ENCODE results near the gene RIMS3.
"Not testable (repeated sequence)": the region's sequence is repeated elsewhere in the genome, so short reads cannot be mapped to it uniquely, and the experiment has no call there.

The RIMS3 gene

GRCh38 chr1:40637470-40638007 lies 27.9 kb downstream of the RIMS3 start:
- no peak for DNase-seq
- in situ Hi-C loops (cut with HindIII; ENCODE audit: low pct_ligation_motif_present, low pct_unique_long_range_greater_than_20kb, low sequenced_read_pairs): no loop called here

DNA sequence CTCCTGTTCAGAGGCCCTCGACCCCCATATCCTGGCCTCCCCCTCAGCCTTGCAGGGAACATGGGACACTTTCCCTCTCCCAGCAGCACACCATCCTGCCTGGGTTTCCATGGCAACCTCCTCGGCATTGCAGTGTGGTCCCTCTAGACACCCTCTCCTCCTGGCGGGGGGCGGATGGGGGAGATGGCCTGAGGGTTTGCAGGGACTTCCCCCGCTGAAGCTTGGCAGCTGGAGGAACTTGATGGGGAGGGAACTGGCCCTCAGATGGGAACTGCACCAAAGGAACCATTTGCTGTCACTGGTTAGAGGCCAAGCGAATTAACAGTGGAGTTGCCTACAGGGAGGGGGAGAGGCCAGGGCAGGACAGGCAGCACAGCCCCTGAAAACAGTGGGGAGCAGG lies 28.7 kb downstream of the RIMS3 start:
- no peak for DNase-seq
- in situ Hi-C loops (cut with HindIII; ENCODE audit: low pct_ligation_motif_present, low pct_unique_long_range_greater_than_20kb, low sequenced_read_pairs): no loop called here

- in situ Hi-C loops (cut with HindIII; ENCODE audit: low pct_ligation_motif_present, low pct_unique_long_range_greater_than_20kb, low sequenced_read_pairs): no loop called here
- no peak for DNase-seq
Observed at GRCh38 chr1:40635763-40636500, 29.6 kb downstream of the RIMS3 start.

DNA sequence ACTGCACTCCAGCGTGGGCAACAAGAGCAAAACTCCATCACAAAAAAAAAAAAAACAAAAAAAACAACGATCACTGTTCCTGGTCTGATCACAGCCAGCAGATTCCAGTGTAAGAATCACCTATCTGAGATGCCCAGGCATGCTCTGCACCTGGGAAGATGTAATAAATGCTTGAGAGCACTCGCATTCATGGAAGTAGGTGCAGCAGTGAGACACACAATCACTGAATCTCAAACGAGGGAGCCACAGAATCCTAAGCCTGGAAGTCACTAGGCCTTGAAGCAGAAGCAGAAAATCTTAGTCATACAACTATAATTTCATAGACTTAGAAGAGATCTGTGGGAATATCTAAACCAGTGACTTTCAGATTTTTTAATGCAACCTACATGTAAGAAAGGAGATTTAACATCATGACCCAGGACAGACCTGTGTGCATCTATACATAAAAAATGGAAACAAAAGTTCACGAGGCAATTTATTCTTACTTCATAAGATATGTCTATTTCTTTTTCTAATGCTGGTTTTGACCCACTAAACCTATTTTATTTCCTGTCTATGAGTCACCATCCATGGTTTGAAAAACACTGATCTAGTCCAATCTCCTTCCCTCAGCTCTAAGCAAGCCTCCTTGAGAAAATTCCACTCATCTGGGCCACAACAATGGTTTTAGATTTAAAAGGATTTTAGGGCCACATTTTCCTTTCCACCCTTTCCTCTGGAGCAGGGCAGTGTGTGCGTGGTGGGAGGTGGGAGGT lies 30.4 kb downstream of the RIMS3 start:
- in situ Hi-C loops (cut with HindIII; ENCODE audit: low pct_ligation_motif_present, low pct_unique_long_range_greater_than_20kb, low sequenced_read_pairs): no loop called here
- DNase-seq: no peak

GRCh38 chr1:40633931-40634376 lies 31.5 kb downstream of the RIMS3 start:
- in situ Hi-C loops (cut with HindIII; ENCODE audit: low pct_ligation_motif_present, low pct_unique_long_range_greater_than_20kb, low sequenced_read_pairs): no loop called here
- no peak for DNase-seq

GRCh38 chr1:40633523-40633922 lies 32.0 kb downstream of the RIMS3 start:
- in situ Hi-C loops (cut with HindIII; ENCODE audit: low pct_ligation_motif_present, low pct_unique_long_range_greater_than_20kb, low sequenced_read_pairs): no loop called here
- no peak for DNase-seq

DNA sequence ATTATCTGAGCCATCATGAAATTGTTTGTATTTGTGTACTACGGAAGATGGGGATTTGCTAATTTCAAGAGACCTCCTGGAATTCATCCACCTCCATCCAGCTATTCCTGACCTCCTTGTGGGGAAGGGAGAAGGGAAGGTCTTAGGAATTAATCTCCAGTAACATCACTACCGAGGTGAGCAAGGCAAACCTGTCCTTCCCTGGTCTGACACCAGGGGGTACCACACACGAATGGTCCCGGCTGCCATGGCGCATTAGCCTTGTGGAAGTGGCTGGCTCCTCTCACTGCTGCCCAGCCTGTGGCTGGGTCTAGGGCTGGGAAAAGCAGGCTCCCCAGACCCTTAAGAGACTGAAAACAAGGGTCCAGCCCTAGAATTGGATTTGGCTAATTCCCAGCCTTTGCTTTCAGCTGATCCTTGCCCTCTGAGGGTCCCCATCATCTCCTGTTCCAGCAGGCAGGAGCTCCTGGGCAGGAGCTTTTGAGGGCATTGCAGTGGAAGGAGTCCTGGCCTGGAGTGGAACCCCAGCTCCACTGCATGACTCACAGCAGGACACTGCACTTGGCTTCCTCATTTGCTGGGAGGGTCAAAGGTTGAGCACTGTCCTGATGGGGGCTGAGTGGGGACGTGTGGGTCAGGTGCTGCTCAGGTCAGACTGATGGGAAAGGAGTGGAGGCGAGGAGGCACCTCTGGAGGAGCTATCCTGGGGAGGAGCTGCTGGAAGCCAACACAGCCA lies 34.8 kb downstream of the RIMS3 start:
- peak; percentile 26 for DNase-seq
- in situ Hi-C loops (cut with HindIII; ENCODE audit: low pct_ligation_motif_present, low pct_unique_long_range_greater_than_20kb, low sequenced_read_pairs): no loop called here

DNA sequence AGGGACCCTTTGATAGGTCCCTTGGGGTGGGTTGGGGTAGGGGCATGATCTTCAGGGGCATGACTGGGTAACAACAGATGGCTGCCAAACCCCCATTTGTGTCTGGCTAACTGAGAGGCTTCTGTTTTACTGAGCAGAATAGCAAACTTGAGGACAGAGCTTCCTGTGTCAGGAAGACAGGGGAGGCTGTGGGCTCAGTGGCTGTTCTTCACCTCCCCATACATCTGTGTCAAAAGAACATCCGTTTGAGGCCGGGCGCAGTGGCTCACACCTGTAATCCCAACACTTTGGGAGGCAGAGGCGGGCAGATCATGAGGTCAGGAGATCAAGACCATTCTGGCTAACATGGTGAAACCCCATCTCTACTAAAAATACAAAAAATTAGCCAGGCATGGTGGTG lies 35.9 kb downstream of the RIMS3 start:
- DNase-seq; in situ Hi-C loops (cut with HindIII; ENCODE audit: low pct_ligation_motif_present, low pct_unique_long_range_greater_than_20kb, low sequenced_read_pairs): not testable (repeated sequence)

DNA sequence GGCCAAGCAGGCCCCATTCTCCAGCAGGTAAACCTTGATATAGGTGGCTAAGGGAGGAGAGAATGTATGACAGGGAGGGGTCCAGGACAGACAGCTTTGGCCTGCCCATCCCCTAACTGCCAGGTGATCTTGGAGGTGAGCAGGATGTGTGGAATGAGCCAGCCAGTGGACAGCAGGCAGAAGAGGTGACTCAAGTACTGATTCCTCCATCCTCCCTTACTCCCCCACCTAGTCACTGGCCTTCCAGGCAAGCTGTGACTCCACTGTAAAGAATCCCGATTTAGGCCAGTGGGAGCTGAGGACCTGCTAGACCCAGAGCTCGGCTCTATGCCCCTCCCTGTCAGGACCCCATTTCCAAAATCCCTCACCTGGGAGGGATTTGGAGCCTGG lies 36.6 kb downstream of the RIMS3 start:
- in situ Hi-C loops (cut with HindIII; ENCODE audit: low pct_ligation_motif_present, low pct_unique_long_range_greater_than_20kb, low sequenced_read_pairs): no loop called here

DNA sequence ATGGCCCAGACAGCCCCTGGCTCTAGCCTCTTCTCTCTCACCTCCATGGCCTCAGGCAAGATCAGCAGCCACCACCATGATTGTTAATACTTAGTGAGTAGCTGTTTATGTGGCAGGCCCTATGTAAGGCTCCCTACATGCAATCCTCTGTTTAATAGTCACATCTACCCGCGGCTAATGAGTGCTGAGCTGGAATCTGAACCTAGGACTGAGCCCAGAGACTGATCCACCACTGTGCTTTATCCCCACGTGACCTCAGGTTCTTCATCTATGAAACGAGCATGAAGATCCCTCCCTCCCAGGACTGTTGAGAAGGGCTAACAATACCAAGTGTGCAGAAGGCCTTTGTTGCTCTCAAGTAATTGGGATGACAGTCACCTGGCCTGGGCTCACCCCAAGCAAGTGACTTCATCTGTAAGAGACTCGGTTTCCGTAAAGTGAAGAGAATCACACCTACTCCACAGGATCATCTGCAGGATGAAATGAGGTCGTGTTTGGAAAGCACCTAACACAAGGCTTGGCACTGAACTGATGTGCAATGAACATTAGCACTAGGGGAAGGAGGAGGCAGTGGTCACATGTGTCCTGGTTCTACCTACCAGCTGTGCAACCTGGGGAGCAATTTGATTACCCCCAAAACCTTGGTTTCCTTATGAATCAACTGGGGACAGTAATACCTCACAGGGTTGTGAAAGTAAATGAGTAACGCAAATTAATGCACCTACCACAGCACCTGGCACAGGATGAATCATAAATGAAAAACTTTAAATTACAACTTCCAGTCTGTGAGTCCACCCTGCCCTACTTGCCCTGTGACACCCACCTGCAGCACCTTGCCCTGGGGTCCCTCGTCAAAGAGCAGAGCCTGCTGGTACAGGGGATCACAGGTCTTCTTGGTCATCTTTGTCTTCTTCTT lies 37.2 kb downstream of the RIMS3 start:
- DNase-seq: no peak

More for the DNA sequence above, 36.6 kb downstream of the RIMS3 start:
- no peak for DNase-seq

DNA sequence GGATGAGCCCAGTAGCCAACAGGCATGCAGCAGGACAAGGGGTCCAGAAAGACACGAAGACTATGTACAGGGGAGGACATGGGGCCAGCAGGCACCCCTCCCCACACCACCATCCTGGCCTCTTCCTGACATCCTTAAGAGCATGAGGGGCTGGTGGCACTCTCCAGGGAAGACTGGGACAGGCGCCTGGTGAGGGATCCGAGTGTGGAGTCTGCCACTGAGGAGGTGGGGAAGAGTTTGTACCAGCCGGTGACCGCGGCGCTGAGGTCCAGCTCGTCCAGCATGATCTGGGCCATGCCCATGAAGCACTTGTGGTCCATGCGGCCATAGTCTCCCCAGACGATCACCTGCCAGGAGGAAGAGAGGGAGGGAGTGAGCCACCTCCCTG lies 39.1 kb downstream of the RIMS3 start:
- in situ Hi-C loops (cut with HindIII; ENCODE audit: low pct_ligation_motif_present, low pct_unique_long_range_greater_than_20kb, low sequenced_read_pairs): no loop called here

More for the DNA sequence above, 37.2 kb downstream of the RIMS3 start:
- in situ Hi-C loops (cut with HindIII; ENCODE audit: low pct_ligation_motif_present, low pct_unique_long_range_greater_than_20kb, low sequenced_read_pairs): no loop called here

DNA sequence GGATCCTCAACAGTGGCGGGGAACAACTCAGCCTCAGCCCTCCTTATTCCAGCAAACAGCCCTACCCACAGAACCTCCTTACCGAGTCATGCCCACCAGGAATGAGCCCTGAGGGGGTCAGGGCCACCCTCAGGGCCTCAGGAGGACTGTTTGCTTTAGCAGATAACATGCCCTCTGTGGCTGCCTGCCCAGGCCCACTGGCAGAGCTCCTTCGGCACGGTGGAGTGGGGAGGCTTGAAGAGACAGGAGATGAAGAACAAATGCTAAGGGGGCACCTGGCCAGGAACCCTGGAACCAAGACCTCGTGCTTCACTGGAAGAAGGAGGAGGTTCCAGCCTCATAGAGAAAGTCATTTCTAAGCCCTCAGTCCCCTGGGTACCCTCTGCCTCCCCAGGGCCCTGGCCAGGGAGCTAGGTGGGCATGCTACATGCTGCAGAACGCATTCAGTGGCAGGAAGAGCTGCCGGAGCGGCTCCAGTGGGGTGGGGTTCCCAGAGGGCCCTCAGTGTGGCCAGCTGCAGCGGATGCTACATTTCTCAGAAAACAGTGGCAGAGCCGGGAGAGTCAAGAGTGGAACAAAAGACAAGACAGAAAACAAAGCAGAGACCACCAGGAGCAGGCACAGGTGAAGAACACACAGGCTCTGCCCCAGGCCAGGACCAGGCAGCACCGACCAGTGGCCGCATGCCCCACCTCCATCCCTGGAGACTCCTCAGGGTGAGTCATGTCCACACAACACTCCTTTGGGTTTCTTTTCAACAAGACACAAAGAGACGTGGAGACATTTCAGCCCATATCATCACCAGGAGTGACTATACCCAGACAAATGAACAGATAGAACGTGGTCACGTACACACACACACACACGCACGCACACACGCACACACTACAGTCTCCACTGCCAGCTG lies 39.8 kb downstream of the RIMS3 start:
- in situ Hi-C loops (cut with HindIII; ENCODE audit: low pct_ligation_motif_present, low pct_unique_long_range_greater_than_20kb, low sequenced_read_pairs): no loop called here
- DNase-seq: no peak

More for the DNA sequence above, 39.1 kb downstream of the RIMS3 start:
- DNase-seq: no peak

DNA sequence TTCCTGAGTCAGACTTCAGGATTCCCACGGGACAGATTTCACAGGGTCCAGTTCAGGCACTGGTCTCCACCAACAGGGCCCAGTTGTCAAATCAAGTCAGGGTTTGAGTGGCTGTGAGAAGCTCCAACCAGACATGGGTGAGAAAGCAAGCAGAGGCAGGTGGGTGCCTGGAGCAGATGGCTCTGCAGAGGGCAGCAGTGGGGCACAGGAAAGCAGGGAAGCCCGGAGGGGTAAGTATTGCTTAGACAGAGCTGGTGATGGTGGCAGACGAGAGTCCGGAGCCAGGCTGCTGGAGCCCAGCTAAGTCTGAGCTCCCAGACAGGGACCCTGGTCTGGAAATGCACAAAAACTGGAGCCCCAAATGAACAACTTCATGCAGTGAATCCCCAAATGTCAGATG lies 40.4 kb downstream of the RIMS3 start:
- peak; percentile 42 for DNase-seq
- in situ Hi-C loops (cut with HindIII; ENCODE audit: low pct_ligation_motif_present, low pct_unique_long_range_greater_than_20kb, low sequenced_read_pairs): no loop called here

- in situ Hi-C loops (cut with HindIII; ENCODE audit: low pct_ligation_motif_present, low pct_unique_long_range_greater_than_20kb, low sequenced_read_pairs): no loop called here
- DNase-seq: no peak
Observed at GRCh38 chr1:40622936-40623629, 42.4 kb downstream of the RIMS3 start.

- DNase-seq: no peak
Observed at GRCh38 chr1:40621821-40622450, 43.5 kb downstream of the RIMS3 start.

DNA sequence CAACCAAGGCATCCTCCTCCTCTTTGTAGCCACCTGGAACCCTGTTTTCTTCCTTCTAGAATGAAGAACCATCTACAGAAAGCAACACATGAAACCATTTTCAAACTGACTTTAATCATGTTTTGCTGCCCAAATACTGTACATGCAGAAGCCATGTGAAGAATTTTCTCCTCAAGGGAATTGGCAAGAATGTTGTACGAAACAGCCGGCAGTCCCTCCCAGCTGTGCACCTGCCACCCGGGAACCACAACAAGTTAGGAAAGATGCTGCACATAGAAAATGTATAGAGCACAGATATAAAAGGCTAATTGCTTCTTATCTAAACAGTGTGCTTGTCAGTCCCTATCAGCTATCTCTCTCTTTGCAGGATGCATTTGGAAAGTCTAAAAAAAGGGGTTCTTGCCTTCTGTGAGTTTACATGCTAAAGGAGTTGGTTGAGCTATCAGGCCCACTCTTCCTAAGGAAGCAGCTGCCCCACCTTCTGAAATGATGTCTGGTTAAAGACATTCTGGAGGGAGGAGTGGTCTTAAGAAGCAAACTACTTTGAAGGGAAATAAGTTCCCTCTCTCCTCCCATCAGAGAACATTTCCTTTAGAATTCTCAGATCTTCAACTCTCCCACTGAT lies 44.8 kb downstream of the RIMS3 start:
- no peak for DNase-seq
- in situ Hi-C loops (cut with HindIII; ENCODE audit: low pct_ligation_motif_present, low pct_unique_long_range_greater_than_20kb, low sequenced_read_pairs): no loop called here

More at GRCh38 chr1:40621821-40622450, 43.5 kb downstream of the RIMS3 start:
- in situ Hi-C loops (cut with HindIII; ENCODE audit: low pct_ligation_motif_present, low pct_unique_long_range_greater_than_20kb, low sequenced_read_pairs): no loop called here
